GM12892 (cell line): ENCODE results near the gene MINDY4.

Experiments used
- POLR2A ChIP-seq: IDR thresholded peaks from 2 replicates; pipeline ENCODE4 v1.6.1; 2011; ENCODE audit warnings: low read depth, low read length, control low read depth
- POLR2AphosphoS5 ChIP-seq: IDR thresholded peaks from 2 replicates; pipeline ENCODE4 v1.6.1; 2011; ENCODE audit warnings: low read depth, low read length, control low read depth

DNA sequence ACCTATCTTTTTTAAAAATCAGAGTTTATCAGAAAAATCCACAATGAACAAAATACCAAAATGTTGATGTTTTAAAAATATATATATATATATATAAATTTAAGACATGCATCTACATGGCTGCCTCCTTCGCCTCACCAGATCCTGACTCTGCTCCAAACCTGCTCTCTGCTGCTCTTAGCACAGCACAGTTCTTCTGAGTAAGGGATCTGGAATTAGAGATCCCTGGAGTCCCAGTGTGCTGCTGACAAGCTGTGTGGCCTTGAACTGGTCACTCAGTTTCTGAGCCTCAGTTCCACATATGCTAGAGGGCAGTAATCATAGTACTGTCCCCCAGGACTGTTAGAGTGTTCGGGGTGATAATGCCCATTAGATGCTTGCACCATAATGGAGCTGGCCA, 87.4 kb downstream of the MINDY4 start:
- TF ChIP-seq POLR2AphosphoS5 (no peak), POLR2A (no peak)
